HepG2 (cell line): ENCODE data around the gene DTNB. TPM values are rescaled to one million over a fixed set of nuclear protein-coding genes. Genes with fewer than 3 reads are reported as not detected.

Source experiments
- ATAC-seq: fragments of 200-7000 bp; cut with Tn5 transposase; 3 replicates; pipeline ENCODE4 v1.9.1; 2020; ENCODE audit warnings: mild to moderate bottlenecking, moderate library complexity
- BruUV-seq: library from RNA; stranded (reverse); fragments of 400-500 nt; replicated peaks from 2 replicates; lab custom pipeline; 2021; lab: Mats Ljungman, UMichigan
- CTCF ChIA-PET: fragments of 300-600 bp; formaldehyde crosslinking; extraction: SDS; loops from one replicate; lab custom pipeline; 2021; ENCODE audit warnings: low total read pairs, inconsistent platforms, low intra/inter-chr PET ratio; lab: Yijun Ruan, JAX
- POLR2A ChIA-PET: fragments of 350-600 bp; sonication (Branson Sonifier 250); formaldehyde crosslinking; loops from one replicate; lab custom pipeline; 2020; ENCODE audit warnings: antibody characterized with exemption, inconsistent platforms; lab: Yijun Ruan, JAX
- DNase-seq: peaks from one replicate; pipeline ENCODE4 v3.0.0-alpha.2; 2015; ENCODE audit warnings: low spot score
- FAIRE-seq: peaks from 3 replicates; lab custom pipeline; 2011; peaks lifted over from hg19 to GRCh38; lab: Jason Lieb, UNC
- H2AFZ ChIP-seq: one replicate; pipeline ENCODE4 v1.6.1; 2011; ENCODE audit warnings: low read length, inconsistent platforms
- H3K27ac ChIP-seq: fragments of 300-600 bp; 3 replicates; pipeline ENCODE4 v1.8.0; 2011; ENCODE audit warnings: mixed run types, mild to moderate bottlenecking, mixed read lengths, low read length, inconsistent platforms; ENCODE audit not compliant: insufficient read depth; ENCODE audit errors: extremely low read length
- H3K27me3 ChIP-seq, 2 experiments: fragments of 200-600 bp in 1 of 2; 2 replicates in 1 of 2; 3 replicates in 1 of 2; pipeline versions ENCODE4 v1.6.0 to v1.8.0; 2011; ENCODE audit warnings: low read length in 2 of 2, mild to moderate bottlenecking in 2 of 2, moderate library complexity in 2 of 2, inconsistent platforms in 1 of 2; ENCODE audit not compliant: insufficient read depth in 2 of 2, control insufficient read depth in 1 of 2
- H3K36me3 ChIP-seq, 2 experiments: fragments of 200-600 bp in 1 of 2; replicated peaks in 1 of 2; 2 replicates in 1 of 2; 3 replicates in 1 of 2; pipeline versions ENCODE4 v1.5.1 to v1.8.0; 2011; ENCODE audit warnings: low read length in 2 of 2, inconsistent platforms in 1 of 2; ENCODE audit not compliant: insufficient read depth in 2 of 2, control insufficient read depth in 1 of 2
- H3K4me1 ChIP-seq: 2 replicates; pipeline ENCODE4 v1.5.1; 2012; ENCODE audit warnings: low read length, inconsistent platforms; ENCODE audit not compliant: insufficient read depth
- H3K4me2 ChIP-seq: 2 replicates; pipeline ENCODE4 v1.6.0; 2011; ENCODE audit warnings: low read depth, low read length, inconsistent platforms
- H3K4me3 ChIP-seq, 3 experiments: fragments of 200-600 bp in 1 of 3; sonication (generic), shearing (Covaris generic) in 1 of 3; replicated peaks in 1 of 3; 2 replicates each; pipeline ENCODE4 v1.5.1; 2011 to 2016; ENCODE audit warnings: low read length in 3 of 3, inconsistent platforms in 2 of 3, low read depth in 2 of 3, mild to moderate bottlenecking in 2 of 3, control low read depth in 1 of 3, mixed read lengths in 1 of 3; ENCODE audit not compliant: insufficient read depth in 1 of 3
- H3K79me2 ChIP-seq: one replicate; pipeline ENCODE4 v1.6.1; 2011; ENCODE audit warnings: low read length, inconsistent platforms; ENCODE audit not compliant: insufficient read depth
- H3K9ac ChIP-seq: 2 replicates; pipeline ENCODE4 v1.6.0; 2011; ENCODE audit warnings: mild to moderate bottlenecking, low read depth, low read length, inconsistent platforms; ENCODE audit not compliant: insufficient read depth
- H3K9me3 ChIP-seq: 2 replicates; pipeline ENCODE4 v1.5.1; 2012; ENCODE audit warnings: mild to moderate bottlenecking, low read length
- H4K20me1 ChIP-seq: 2 replicates; pipeline ENCODE4 v1.6.0; 2011; ENCODE audit warnings: inconsistent platforms, mild to moderate bottlenecking, low read length, moderate library complexity; ENCODE audit not compliant: insufficient read depth
- FOSL2 ChIP-seq: sonication (generic); formaldehyde crosslinking; IDR thresholded peaks from 2 replicates; pipeline ENCODE4 v1.4.0; 2020; ENCODE audit warnings: missing genetic modification reagents
- FOXK2 ChIP-seq: fragments of 450-650 bp; IDR thresholded peaks from 2 replicates; pipeline ENCODE4 v1.6.1; 2016
- JUNB ChIP-seq: sonication (generic); formaldehyde crosslinking; IDR thresholded peaks from 2 replicates; pipeline ENCODE4 v1.8.0; 2022; ENCODE audit warnings: missing genetic modification reagents, mild to moderate bottlenecking, borderline replicate concordance
- KDM6A ChIP-seq: IDR thresholded peaks from 2 replicates; pipeline ENCODE4 v1.6.1; 2016; ENCODE audit warnings: low read depth
- MAFK ChIP-seq, 2 experiments: IDR thresholded peaks in 1 of 2; conservative IDR thresholded peaks in 1 of 2; 2 replicates each; pipeline ENCODE4 v1.6.1; 2011; ENCODE audit warnings: improper control_type of control experiment in 2 of 2, low read length in 2 of 2
- RFX1 ChIP-seq: fragments of 450-650 bp; IDR thresholded peaks from 2 replicates; pipeline ENCODE4 v1.6.1; 2017
- SRY ChIP-seq: sonication (generic); formaldehyde crosslinking; IDR thresholded peaks from 2 replicates; pipeline ENCODE4 v1.8.0; 2022; ENCODE audit warnings: mild to moderate bottlenecking, missing genetic modification reagents
- U2AF1 ChIP-seq: fragments of 200-400 bp; formaldehyde crosslinking; optimal IDR thresholded peaks from 2 replicates; pipeline ENCODE3; 2017; ENCODE audit warnings: mild to moderate bottlenecking, low read depth, low read length
- ZNF138 ChIP-seq: sonication (generic); formaldehyde crosslinking; IDR thresholded peaks from 2 replicates; pipeline ENCODE4 v1.5.0; 2020; ENCODE audit warnings: mild to moderate bottlenecking, low read depth, missing genetic modification reagents
- ZNF292 ChIP-seq: sonication (generic); formaldehyde crosslinking; IDR thresholded peaks from 2 replicates; pipeline ENCODE4 v1.8.1; 2022; ENCODE audit warnings: mild to moderate bottlenecking, low read depth, missing genetic modification reagents, borderline replicate concordance
- ZNF333 ChIP-seq: sonication (generic); formaldehyde crosslinking; IDR thresholded peaks from 2 replicates; pipeline ENCODE4 v1.4.0; 2020; ENCODE audit warnings: mild to moderate bottlenecking, missing genetic modification reagents, borderline replicate concordance
- ZNF598 ChIP-seq: sonication (generic); formaldehyde crosslinking; IDR thresholded peaks from 2 replicates; pipeline ENCODE4 v1.5.1; 2020; ENCODE audit warnings: mild to moderate bottlenecking, missing genetic modification reagents, borderline replicate concordance
- ZNF672 ChIP-seq: sonication (generic); formaldehyde crosslinking; IDR thresholded peaks from 2 replicates; pipeline ENCODE4 v1.8.1; 2022; ENCODE audit warnings: missing genetic modification reagents
- WGBS: methylation state at CpG from one replicate; pipeline ENCODE4 v1.1.6; 2017; ENCODE audit warnings: low lambda C conversion rate; 5-methylcytosine and 5-hydroxymethylcytosine counted together
- in situ Hi-C: cut with HindIII; loops from 2 replicates; pipeline ENCODE4 v1.10.0; 2017; ENCODE audit warnings: low pct_unique_long_range_greater_than_20kb; ENCODE audit not compliant: extremely low pct_ligation_motif_present
- intact Hi-C: fragments of 100-400 bp; cut with micrococcal nuclease; formaldehyde crosslinking; loops from one replicate; pipeline ENCODE4 v1.10.0; 2022; ENCODE audit not compliant: unreplicated experiment
- polyA plus RNA-seq, 8 experiments: library from polyadenylated mRNA; depleted of rRNA in 3 of 8; stranded (reverse) in 7 of 8; unstranded in 1 of 8; fragments of >200 nt; fragmentation: Illumina TruSeq in 4 of 8; extraction: Trizol in 4 of 8; gene quantifications; 2 replicates each; pipeline versions ENCODE4 v1.2.1 to v1.2.3, GENCODE V29; 2011 to 2016; ENCODE audit warnings: low read depth in 4 of 8, missing spikeins in 1 of 8, mixed read lengths in 1 of 8; ENCODE audit not compliant: insufficient read depth in 1 of 8
- total RNA-seq, 5 experiments: library from RNA; depleted of rRNA; stranded (reverse); fragments of >200 nt; fragmentation: Illumina TruSeq; extraction: Trizol; gene quantifications; 2 replicates each; pipeline ENCODE4 v1.2.3, GENCODE V29; 2016; ENCODE audit warnings: low read depth in 1 of 5

The DTNB gene
- total and polyA plus RNA-seq, 2 of the 13 experiments (the other 11 are each of a cell fraction or from before 2014, with no cell fraction given) = 14.4 to 23.9 TPM

GRCh38 chr2:25430556-25430955, 242.8 kb downstream of the DTNB start:
- no peak overlapping the region for H3K4me3 ChIP-seq
- no peak for ATAC-seq
- FAIRE-seq = no peak
- no peaks in the 10 kb centered on the region for H4K20me1 ChIP-seq
- H3K9me3 ChIP-seq = no peaks in the 10 kb centered on the region
- H3K4me1 ChIP-seq = no peaks in the 10 kb centered on the region
- no peak overlapping the region for H3K27ac ChIP-seq
- no peak for DNase-seq
- H3K36me3 ChIP-seq = no peaks in the 10 kb centered on the region; a peak in 1 of 5 replicates
- no peaks in the 10 kb centered on the region for H3K79me2 ChIP-seq
- ChIA-PET POLR2A (no interaction called here), CTCF (no interaction called here)
- H2AFZ ChIP-seq = no peak overlapping the region
- no peak overlapping the region for H3K4me2 ChIP-seq
- in situ Hi-C loops = no loop called here
- no TSS peak for BruUV-seq
- no peaks in the 10 kb centered on the region for H3K27me3 ChIP-seq
- intact Hi-C loops = loop anchor here (5.0 kb wide), 1 partner anchor 1122 kb away; no protein-coding TSS in a partner anchor
- 96% methylated on average over 7 of the region's 7 CpGs for WGBS
- TF ChIP-seq SRY (no peak), ZNF333 (CRISPR knock-in tag) (no peak), ZNF598 (no peak), ZNF138 (no peak), KDM6A (CRISPR knock-in tag) (no peak), ZNF292 (CRISPR knock-in tag) (no peak), U2AF1 (no peak), RFX1 (no peak), MAFK (conservative IDR thresholded peaks at IDR 0.05 in 1 of 2, IDR thresholded peaks at IDR 0.05 in 1 of 2; ENCODE audit: low read length in 2 of 2) (no peak), JUNB (CRISPR knock-in tag) (no peak), FOSL2 (CRISPR knock-in tag) (no peak), ZNF672 (CRISPR knock-in tag) (no peak), FOXK2 (no peak)
- no peak overlapping the region for H3K9ac ChIP-seq
